ENCODE data around the gene DCBLD1.
"Not testable (repeated sequence)": the region's sequence is repeated elsewhere in the genome, so short reads cannot be mapped to it uniquely, and the experiment has no call there.

Gene DCBLD1

DNA sequence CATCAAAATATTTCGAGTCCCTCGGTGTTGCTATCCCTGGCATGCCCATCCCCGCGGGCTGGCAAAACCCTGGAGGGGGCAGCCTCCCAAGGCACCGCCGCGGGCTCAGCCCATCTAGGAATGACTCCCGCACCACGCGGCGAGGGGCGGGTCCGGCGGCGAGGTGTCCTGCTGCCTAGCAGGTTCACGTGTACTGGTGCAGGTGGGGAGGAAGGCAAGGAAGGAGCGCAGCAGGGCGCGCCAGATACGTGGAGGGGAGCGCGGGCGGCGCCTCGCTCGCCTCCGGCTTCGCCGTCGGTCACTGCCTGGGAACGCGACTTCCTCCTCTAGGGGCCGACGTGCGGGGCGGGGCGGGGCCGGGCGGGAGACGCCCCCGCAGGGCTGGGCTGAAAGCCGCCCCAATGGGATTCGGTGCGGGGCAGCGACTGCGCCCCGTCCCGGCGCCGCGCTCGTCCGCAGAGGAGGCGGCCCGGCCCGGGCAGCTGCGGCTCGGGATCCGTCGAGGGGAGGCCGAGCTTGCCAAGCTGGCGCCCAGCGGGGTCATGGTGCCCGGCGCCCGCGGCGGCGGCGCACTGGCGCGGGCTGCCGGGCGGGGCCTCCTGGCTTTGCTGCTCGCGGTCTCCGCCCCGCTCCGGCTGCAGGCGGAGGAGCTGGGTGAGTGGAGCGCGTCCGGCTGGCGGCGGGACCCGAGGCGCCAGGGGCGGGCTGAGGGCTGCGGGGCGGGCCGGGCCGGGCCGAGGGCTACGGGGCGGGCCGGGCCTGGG lies at the start of gene DCBLD1:
Gene DCBLD1, plus strand, starts transcription at position 435 of the 764 bp plus-strand sequence. Its CDS starts 108 bp downstream, at position 543.
- peak; percentile 85 for DNase-seq

DNA sequence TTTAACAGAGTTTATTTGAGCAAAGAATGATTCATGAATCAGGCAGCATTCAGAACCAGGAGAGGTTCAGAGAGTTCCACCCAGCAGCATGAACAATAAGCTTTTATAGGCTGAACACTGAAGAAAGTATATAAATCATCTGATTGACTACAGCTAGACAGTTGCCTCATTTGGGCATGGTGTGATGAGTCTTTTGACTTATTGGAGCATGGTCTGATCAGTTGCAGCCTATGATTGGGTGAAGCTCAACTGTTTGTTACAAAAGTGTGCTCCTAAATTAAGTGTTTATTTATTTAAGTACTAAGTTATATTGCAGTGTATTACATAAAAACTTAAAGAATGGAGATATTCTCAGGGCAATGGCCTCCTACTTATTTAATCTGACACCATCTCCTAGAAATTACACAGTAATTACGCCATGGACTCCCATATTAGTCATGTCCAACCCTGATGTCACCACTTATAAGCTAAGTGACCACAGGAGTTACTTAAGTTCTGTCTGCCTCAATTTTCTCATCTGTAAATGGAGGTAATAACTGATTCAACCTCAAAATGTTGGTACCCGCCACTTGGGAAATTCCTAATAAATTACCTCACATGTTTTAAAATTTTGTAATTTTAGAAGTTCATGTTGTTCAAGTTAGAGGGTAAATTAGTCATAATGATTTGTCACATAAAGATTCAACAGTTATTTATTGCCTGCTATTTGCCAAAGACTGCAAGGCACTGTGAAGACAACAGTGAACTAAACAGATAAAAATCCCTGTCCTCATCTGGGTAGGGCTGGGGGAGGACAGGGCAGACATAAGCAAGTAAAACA lies 41.6 kb upstream of the DCBLD1 start:
- no peak for DNase-seq

DNA sequence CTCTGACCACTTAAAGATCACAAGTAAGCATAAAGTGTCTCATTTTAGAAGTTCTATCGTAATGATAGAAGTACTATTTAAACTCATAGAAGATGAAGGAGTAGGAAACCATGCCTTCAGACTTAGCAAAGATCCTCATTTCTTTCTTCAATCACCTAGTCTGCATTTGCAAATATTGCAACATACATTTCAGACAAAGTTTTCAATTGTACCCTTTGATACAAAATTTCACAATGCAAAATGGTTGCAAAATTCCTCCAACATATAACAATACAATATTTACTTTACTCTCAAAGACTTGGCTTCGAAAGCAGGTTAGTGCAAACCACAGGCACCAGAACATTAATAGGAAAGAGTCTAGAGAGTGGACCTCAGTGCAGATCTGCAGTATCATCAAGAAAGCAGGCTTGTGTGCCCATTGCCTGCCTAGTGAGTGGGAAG lies 40.6 kb upstream of the DCBLD1 start:
- no peak for DNase-seq

DNA sequence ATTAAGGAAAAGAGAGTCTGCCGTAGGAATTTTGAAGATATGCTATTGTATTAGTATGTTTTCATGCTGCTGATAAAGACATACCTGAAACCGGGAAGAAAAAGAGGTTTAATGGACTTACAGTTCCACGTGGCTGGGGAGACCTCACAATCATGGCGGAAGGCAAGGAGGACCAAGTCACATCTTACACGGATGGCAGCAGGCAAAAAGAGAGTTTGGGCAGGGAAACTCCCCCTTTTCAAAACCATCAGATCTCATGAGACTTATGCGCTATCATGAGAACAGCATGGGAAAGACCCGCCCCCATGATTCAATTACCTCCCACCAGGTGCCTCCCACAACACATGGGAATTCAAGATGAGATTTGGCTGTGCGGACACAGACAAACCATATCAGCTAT lies 40.2 kb upstream of the DCBLD1 start:
- DNase-seq: not testable (repeated sequence)

DNA sequence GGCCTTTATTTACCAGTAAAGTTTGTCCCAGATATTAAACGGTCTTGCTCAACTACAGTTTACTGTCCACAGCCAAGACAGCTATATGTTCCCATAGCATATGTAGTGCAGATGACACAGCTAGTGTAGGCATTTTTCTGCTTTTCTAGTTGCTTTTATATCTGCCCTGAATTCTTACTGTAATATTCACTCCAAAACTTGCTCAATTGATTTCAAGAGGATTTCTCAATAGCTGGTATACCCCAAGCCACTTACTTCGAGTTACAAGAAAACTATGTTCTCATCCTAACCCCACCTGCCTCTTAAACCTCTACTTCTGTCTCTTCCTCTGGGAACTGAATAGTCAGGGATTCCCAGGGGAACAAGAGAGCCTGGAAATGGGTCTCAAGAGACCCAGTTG lies 37.9 kb upstream of the DCBLD1 start:
- DNase-seq: no peak

DNA sequence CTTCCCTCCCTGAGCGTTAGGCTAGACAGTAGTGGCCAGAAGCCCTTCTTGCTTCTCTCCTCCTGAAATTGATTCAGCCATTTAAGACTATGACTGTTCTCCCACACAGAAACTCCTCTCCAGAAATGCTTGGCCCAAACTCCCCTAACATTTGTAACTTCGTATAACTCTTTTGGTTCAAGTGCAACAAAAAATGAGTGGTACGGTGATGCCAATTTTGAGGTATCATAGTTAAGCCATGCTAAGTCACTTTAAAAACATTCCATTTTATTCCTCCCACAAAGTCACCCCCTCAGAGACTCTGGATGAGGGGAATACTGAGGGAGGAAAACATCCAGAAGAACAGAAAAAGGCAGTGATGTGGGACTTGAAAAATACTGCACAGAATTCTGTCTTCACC lies 35.6 kb upstream of the DCBLD1 start:
- DNase-seq: no peak

DNA sequence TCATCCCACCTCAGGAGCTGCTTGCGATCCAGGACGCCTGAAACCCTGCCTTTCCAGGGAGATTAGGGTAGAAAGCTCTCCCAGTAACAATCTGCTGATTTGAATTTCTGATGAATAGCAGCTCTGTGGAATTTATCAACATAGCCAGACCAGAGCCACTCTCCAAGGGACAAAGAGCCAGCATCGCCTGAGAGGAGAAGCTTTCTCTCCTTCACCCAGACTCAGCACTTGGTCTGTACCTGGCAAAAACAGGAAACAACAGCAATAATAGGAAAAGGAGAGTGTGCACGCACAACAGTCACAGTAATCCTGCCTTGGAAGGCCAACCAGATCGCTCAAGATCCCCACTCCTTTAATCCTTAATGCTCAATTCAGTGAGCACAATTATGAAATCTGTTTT lies 34.5 kb upstream of the DCBLD1 start:
- no peak for DNase-seq

DNA sequence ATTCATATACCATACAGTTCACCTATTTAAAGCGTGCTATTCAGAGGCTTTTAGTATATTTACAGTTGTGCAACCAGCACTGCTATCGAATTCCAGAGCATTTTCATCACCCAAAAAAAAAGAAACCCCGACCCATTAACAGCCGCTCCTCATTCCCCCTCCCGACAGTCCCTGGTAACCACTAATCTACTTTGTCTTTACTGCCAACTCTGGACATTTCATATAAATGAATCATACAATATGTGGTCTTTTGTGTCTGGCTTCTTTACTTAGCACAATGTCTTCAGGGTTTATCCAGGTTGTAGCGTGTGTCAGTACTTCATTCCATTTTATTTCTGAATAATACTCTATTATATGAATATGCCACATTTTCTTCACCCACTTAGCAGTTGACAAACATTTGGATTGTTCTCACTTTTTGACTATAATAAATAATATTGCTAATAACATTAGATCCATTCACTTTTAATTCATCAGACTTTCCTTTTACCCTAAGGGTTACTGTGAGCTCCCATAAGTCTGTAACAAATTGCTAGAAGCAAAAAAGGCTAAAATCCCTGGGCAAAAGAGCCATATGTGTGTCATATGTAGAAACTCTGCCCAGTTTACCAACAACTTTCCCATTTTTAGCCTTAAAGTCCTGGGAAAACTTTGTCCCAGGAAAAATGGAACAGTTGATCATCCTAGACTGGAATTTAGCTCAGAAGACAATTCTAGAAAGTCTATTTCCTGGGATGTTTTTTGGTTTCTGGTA lies 33.6 kb upstream of the DCBLD1 start:
- no peak for DNase-seq

DNA sequence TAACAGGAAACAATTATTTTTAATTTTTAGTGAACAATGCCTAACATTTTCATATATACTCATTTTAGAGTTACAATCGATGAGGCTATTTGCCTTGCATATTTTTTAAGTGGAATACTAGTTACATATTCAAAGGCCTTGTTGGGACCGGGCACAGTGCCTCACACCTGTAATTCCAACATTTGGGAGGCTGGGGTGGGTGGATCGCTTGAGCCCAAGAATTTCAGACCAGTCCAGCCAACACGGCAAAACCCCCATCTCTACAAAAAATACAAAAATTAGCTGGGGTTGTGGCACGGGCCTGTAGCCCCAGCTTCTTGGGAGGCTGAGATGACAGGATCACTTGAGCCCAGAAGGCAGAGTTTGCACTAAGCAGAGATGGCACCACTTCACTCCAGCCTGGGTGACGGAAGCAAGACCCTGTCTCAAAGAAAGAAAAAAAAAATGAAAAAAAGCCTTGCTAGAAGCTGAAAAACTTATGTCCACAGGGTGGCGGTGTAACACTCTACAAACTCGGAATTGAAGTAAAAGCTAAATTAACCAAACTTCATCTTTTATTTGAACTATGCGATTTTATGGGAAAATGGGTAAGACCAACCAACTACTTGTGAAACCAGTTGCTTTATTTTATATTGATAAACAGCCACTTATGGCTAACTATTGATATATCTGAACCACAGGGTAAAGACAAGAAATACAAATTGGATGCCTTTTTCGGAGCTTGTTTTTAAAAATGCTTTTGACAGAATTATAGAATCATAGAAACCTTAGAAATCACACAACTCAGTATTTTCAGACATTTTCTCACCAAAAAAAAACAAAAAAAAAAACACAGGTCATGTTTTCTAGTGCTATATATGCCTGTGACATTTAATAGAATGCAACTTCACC lies 32.7 kb upstream of the DCBLD1 start:
- DNase-seq: peak; percentile 51

DNA sequence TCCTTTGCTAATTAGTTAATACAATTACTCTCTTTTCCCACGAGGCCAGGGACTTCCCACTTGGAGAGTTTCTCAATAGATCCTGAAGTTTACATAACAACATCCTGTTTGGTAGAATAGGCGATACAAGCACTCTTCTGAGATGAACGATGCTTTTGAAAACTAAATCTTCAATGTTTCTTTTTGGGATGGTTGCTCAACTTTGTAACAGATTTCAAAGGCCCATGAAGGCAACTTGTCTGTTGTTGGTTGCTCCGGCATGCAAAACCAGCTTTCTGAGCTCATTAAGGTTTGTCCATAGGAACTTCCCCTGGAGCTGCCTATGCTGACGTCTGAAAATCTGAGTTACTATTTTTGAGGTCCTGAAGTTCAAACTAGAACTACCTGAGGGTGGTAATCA lies 30.8 kb upstream of the DCBLD1 start:
- DNase-seq: no peak

DNA sequence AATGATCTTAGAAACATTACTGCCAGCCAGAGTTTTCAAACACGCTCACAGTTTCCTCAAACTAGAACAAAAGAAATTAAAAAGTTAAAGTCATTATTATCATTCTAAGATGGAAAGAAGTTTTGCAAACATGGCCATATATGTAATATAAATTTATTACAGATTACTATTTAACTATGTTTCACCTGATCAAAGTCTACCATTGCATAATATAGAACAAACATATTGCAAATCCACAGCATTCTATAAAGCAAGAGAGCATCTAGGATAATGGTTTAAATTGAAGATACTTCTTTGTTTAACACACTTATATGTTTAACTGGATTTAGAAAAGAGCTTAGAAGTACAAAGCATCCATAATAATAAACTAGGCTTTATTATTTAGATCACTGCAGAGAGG lies 26.2 kb upstream of the DCBLD1 start:
- no peak for DNase-seq

DNA sequence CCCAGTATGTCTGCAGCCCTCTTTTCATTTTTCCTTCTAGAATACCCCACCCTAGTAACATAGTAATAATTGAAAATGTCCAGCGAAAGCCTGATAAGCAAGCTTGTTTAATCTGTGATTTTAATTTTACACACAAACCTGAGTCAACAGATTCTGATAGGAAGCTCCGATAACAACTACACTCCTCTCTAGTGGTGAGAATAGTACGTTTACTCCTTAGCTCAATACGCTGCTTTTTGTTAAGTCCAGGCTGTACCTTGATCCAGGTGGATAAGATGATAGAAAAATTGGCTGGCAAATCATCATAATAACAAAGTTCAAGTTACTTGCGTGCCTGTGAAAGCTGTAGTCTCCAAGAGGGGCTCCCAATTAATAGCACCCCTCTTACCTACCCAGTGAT lies 25.5 kb upstream of the DCBLD1 start:
- DNase-seq: no peak

DNA sequence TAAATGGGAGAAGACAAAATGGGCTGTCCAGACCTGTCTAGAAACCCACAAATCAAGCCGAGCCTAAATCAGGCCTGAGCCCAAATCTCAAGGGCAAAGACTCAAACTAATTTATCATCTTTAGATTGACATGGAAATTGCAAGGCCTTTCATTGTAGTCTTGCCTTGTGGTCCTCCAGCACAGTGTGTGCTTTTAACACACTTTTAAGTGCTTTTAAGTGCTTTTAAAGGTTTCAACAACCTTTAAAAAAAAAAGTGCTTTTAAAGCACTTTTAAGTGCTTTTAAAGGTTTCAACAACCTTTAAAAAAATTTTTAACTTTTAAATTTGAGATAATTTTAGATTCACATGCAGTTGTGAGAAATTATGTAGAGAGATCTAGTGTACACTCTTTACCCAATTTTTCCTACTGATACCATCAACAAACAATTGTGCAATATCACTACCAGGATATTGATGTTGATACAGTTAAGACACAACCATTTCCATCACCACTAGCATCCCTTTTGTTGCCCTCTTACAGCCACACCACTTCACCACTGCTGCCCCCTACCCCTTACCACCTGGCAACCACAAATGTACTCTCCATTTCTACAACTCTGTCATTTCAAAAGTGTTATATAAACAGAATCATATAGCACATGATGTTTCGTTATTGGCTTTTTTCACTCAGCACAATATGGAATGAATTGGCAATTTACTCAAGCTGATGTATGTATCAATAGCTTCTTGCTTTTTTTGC lies 23.1 kb upstream of the DCBLD1 start:
- no peak for DNase-seq

DNA sequence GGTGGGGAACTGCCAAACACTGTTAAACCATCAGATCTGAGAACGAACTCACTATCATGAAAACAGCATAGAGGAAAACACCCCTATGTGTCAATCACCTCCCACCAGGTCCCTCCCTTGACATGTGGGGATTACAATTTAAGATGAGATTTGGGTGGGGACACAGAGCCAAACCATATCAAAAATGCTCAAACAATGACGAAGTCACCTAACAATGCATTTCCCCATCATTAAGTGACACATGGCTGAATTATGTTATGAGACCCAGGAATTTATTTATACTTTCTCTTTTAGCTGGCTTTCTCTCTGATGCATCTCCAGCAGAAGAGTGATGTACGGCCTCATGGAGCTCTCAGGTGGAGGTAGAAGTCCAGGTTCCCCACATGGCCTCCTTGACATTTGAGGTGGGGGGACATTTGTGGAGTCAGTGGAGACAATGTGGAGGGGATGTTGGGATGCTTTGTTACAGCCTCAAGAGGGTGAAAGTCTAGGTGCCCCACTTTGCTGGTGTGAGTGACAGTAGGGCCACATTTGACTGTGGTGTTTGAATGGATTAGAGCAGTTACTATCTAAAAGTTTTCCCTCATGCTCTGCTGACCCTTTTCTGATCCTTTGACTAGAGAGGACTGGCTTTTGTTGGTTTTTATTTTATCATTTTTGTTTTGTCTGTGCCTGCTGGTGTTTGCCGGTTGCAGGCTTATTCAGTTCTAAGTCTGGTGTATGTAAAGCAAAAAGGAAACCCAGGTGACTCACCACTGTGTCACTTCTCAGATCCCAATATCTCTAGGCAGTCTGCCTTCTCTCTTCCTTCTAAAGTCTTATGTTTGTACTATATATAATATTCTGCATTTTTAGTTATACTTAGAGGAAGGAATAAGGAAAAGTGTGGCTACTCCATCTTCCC lies 18.5 kb upstream of the DCBLD1 start:
- no peak for DNase-seq

DNA sequence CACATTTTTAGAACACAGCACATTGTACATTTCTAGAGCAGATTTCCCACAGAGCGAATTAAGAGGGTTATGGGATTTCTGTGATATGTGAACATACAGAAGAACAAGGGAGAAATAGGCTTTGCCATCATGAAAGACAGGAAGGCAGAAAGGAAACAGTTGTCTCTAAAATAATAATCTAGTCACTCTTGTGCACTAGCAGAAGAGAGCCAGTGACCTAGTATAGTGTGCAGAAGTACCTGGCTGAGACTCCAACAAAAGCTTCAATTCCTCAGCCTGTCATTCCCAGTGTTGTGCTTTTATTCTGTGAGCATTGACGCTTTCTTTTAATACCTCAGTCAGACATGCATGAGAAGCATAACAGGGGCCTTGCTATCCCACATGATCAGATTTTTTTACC lies 17.8 kb upstream of the DCBLD1 start:
- DNase-seq: no peak

DNA sequence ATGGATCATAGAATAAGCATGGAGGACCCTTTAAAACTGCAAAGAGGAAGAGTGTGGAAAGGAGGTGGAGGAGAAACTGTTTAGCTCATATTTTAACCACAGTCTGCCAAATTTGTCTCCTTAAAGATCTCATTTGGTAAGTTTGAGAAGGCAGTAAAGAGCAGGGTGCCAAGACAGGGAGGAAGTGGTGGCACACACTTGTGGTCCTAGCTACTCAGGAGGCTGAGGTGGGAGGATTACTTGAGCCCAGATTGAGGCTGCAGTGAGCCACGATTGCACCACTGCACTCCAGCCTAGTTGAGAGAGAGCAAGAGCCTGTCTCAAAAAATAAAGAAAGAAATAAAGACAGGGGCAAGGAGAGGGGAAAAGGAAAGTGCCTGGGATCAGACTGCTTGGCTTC lies 16.8 kb upstream of the DCBLD1 start:
- DNase-seq: no peak

DNA sequence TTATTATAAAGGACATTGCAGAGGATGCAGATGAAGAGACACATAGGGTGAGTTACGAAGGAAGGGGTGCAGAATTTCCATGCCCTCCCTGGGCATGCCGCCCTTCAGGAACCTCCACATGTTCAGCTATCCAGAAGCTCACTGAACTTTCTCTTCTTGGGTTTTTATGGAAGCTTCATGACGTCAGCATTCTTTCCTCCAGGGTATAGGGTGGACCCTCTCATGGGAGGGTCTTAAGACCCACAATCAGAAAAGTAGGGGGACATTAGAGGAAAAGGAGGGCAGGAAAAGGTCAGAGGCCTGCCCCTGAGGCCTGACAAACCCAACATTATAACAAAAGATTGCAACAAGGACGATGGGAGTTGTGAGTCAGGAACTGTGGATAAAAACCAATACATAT lies 14.6 kb upstream of the DCBLD1 start:
- no peak for DNase-seq

DNA sequence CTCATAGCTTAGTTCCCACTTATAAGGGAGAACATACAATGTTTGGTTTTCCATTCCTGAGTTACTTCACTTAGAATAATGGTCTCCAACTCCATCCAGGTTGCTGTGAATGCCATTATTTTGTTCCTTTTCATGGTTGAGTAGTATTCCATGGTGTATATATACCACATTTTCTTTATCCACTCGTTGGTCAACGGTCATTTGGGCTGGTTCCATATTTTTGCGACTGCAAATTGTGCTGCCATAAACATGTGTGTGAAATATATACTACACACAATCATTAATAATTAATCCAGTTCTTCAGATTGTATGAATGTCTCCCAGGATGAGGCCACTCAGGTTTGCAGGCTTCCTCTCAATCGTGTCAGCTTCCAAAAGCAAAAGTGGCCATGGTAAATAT lies 13.9 kb upstream of the DCBLD1 start:
- DNase-seq: not testable (repeated sequence)

DNA sequence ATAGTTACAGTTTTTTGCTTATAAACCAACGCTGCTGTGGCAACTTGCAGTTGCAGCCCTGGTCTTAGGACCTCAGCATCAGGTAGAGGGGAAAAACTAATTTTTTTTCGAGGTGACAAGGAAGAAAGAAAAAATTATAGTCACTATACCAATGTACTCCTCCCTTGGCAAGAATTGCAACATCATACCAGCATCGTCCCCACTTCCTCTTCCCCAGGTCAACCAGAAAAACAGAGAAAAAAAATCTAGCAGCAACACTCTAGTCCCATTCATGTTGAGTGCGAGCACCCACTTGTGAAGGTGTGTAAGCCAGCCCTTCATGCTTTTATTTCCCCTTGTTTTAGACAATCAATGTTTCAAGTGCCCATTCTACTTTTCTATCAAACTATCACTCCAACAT lies 13.1 kb upstream of the DCBLD1 start:
- DNase-seq: no peak

DNA sequence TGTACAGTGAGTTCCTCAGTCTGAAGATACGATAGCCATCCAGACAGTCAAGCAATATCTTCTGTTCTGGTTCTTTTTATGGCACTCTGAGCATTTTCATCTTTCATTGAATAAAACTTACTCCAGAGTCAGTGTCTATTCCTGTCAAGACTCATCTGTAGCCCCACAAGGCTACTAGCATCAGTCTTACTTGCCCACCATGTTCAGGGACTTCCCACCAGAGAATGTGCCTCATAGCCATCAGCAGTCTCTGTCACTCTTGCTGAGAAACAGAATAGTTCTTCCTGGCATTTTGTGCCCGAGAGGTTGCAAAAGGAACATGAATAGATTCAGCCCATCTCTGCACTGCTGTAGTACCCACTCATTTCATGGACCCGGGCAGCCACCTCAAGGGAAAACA lies 12.7 kb upstream of the DCBLD1 start:
- DNase-seq: no peak

DNA sequence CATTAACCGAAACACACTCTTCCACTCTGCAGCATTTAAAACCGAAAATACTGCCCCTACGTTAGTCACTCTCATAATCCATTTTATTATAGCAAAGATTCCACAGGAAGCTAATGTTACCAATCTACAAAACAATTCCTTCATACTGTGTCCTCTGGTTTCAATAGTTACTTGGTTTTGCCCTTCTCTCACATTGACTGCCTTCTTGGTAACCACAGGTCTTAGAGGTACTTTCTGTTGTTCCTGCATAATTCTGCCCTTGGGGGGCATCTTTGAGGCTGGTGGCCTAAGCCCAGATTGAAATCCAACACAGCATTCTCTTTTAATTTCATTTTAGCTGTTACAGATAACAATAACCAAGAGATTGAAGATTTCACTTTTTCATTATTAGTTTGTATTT lies 9.8 kb upstream of the DCBLD1 start:
- no peak for DNase-seq

Measured in left hindlimb (tissue), 1 donor.